ENCODE results near the gene WARS2.

- TF ChIP-seq CTCF (conservative IDR thresholded peaks at IDR 0.05; ENCODE audit: low read depth, low read length) (no peak), EZH2phosphoT487 (IDR thresholded peaks at IDR 0.05; ENCODE audit: borderline replicate concordance, low read length) (no peak)
Observed at GRCh38 chr1:119181218-119181617, 40.8 kb upstream of the WARS2 start.

Measured in PC-3 (cell line).